ENCODE measurements around the gene TNFSF4.

- TF ChIP-seq EZH2phosphoT487 (IDR thresholded peaks at IDR 0.05; ENCODE audit: borderline replicate concordance, low read length) (no peak), EZH2 (IDR thresholded peaks at IDR 0.05; ENCODE audit: low read length, unreplicated experiment) (no peak)
Observed at GRCh38 chr1:173148971-173149370, 58.2 kb downstream of the TNFSF4 start.
